Frontal cortex (tissue), 4 donors: ENCODE results near the gene CAV1. TPM values are rescaled to one million over a fixed set of nuclear protein-coding genes. Genes with fewer than 3 reads are reported as not detected.

Source experiments
- DNase-seq, 2 donors: peaks; one replicate each; pipeline ENCODE4 v3.0.0; 2012; ENCODE audit warnings: low spot score in 2 of 2
- FAIRE-seq: peaks from 2 replicates; lab custom pipeline; 2012; peaks lifted over from hg19 to GRCh38; lab: Jason Lieb, UNC
- small RNA-seq: library from RNA; depleted of rRNA; stranded (forward); fragments of <200 nt; gene quantifications from one replicate; pipeline ENCODE3, GENCODE V24; 2014
- total RNA-seq: library from RNA; depleted of rRNA; stranded (reverse); fragments of >200 nt; gene quantifications from one replicate; pipeline ENCODE4 v1.2.3, GENCODE V29; 2014
- donor health status: control.
- donor health status: control.
- donor health status: control.

CAV1 gene
- total RNA-seq, 1 donor from 2014 or later: 17.5 TPM

DNA sequence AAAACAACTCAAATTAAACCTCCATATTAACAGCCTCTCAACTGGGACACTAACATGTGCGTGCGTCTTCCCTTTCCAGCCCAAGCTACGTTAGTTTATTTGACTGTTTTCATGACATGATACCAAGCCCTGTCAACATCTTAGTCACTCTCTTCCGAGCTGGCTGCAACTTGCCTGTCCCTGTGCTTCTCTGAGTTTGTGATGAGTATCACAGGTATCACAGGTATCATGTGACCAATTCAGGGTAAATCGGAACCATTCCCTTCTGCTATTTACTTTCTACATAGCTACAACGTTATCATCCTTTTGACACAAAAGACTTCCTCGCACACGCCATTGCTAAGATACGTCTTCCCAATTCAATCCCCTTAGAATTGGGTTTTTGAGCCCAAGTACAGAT is 70.2 kb downstream of the CAV1 start:
- FAIRE-seq: no peak

DNA sequence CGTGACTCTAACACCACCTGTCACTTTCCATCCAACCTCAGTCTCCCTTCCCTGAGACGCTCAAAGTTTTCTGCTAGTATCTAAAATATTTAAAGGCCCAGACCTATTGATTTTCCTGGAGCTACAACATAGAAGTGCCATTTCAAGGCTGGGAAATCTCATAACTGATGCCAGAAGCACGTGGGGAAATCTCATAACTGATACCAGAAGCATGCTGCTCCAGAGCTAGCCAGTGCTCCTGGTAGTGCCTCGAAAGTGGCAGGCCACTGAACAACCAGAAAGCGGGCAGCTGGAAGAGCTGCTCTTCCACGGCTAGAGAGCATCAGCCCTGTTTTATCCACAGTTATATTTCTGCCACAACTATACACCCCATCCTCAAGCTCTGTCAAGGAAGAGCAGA is 72.5 kb downstream of the CAV1 start:
- DNase-seq: no peak
- FAIRE-seq: no peak

More for the DNA sequence above, 70.2 kb downstream of the CAV1 start:
- DNase-seq: no peak

DNA sequence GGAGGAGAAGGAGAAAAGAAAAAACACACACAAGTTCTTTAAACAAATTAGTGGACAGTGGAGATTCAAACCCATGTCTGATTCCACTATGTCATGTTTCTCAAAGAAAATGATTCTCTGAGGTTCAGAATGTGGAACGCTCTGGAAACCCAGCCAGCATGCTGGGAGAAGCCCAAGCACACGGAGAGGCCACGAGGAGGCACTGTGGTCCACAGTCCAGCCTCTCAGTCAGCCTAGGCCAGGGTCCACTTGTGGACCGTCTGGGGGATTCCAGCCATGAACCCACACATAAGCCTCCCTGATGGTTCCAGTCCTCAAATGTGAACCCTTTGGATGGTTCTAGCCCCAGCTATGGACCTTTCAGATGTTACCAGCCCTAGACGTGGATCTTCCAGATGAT is 73.4 kb downstream of the CAV1 start:
- DNase-seq (no peak), FAIRE-seq (no peak)

DNA sequence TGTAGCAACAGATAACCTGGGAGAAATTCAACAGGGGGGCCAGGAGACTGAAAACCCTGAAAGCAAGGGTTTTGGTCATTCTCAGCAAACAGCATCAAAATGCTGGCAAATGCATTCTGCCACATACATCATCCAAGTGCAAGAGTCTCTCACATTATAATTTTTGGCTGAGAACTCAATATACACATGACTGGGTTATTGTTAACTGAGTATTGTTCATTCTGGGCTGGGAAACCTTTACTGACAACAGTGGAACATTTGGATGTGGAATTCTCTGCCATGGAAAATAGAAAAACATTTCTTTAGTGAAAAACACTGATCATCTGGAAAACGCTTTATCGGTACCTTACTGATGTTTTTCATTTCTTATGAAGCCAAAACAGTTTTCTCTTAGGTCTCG is 74.0 kb downstream of the CAV1 start:
- DNase-seq: no peak
- no peak for FAIRE-seq

DNA sequence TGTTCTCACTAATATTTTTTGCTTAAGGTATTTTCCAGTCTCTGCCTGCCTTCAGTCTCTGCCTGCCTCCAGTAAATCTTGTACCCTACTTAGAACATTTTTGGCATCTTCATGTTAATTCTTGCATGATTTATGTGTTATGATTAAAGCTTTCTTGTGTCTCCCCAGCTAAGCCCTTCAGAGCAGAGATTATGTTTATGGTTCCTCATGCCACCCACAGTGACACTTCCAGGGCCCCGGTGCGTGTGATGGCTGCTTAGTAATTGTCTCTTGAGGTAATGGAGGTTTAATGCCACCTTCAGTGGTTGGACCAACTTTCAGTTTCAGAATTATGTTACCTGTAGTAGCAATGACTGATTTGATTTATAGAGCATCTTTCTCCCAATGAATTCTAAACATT is 76.6 kb downstream of the CAV1 start:
- no peak for DNase-seq
- FAIRE-seq: no peak

DNA sequence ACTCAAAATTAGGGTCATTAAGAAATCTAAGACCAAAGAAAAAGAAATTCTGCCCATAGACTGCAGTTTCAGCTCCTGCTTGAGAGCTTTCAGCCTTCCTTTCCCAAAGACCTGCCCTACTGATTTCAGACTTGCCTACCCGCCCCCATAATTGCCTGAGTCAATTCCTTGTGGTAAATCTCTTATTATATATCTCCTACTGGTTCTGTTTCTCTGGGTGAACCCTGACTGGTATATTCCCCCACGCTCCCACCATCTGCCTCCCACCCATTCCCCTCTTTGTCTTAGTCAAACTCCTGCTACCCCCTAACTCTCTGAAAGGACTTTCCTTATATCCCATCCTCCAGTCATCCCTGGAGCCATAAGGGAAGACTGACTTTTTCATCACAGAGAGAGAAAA is 82.5 kb downstream of the CAV1 start:
- FAIRE-seq: no peak
- no peak for DNase-seq

DNA sequence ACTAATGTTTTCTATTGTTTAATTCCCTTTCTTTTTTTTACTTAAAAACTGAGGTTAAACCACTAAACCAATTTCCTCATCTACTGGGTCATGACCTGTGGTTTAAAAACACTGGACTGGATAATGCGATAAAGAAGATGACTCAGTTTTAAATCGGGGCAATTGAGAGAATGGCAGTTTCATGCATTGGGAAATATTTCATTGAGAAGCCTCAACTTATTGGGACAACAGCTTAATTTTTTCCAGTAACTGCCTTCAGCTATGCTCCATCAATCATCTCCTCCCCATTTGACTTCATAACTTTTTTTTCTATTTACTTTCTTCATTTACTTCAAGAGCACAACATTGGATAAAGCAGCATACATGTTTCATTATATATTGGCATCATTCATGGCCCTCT is 85.4 kb downstream of the CAV1 start:
- DNase-seq (no peak), FAIRE-seq (no peak)

DNA sequence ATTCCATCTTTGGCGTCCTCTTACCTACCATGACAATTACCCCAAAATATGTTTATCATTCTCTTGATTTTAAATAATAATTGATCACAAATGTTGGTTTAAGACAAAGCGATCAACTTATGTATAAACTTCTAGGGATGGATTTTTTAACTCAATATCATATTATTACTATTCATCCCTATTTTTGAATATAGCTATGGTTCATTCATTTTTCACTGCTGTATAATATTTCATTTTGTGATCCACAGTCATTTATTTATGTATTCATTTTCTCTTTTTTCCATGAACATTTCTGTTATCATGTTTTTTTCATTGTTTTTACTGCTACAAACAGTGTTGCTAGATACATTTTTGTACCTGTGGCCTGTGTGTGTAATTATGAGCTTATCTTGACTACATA is 85.9 kb downstream of the CAV1 start:
- FAIRE-seq (no peak), DNase-seq (no peak)

Small RNA genes within 50 kb of the gene (small RNA-seq; reads per million reads assigned to genes)
- not detected for gene AC006159.2

Other genes with a start within 250 kb of the CAV1 start
- 25.7 TPM for gene CAV2, start 25.3 kb upstream of the CAV1 start, total RNA-seq
- gene MET, start 147.2 kb downstream of the CAV1 start, total RNA-seq: 2.9 TPM